HepG2 (cell line): Measurements from ENCODE around the gene ELOVL6. TPM values are rescaled to one million over a fixed set of nuclear protein-coding genes. Genes with fewer than 3 reads are reported as not detected.

ENCODE experiments used
- ATAC-seq: fragments of 200-7000 bp; cut with Tn5 transposase; 3 replicates; pipeline ENCODE4 v1.9.1; 2020; ENCODE audit warnings: mild to moderate bottlenecking, moderate library complexity
- BruUV-seq: library from RNA; stranded (reverse); fragments of 400-500 nt; replicated peaks from 2 replicates; lab custom pipeline; 2021; lab: Mats Ljungman, UMichigan
- CTCF ChIA-PET: fragments of 300-600 bp; formaldehyde crosslinking; extraction: SDS; loops from one replicate; lab custom pipeline; 2021; ENCODE audit warnings: low total read pairs, inconsistent platforms, low intra/inter-chr PET ratio; lab: Yijun Ruan, JAX
- POLR2A ChIA-PET: fragments of 350-600 bp; sonication (Branson Sonifier 250); formaldehyde crosslinking; loops from one replicate; lab custom pipeline; 2020; ENCODE audit warnings: antibody characterized with exemption, inconsistent platforms; lab: Yijun Ruan, JAX
- DNase-seq: peaks from one replicate; pipeline ENCODE4 v3.0.0-alpha.2; 2015; ENCODE audit warnings: low spot score
- FAIRE-seq: peaks from 3 replicates; lab custom pipeline; 2011; peaks lifted over from hg19 to GRCh38; lab: Jason Lieb, UNC
- H2AFZ ChIP-seq: one replicate; pipeline ENCODE4 v1.6.1; 2011; ENCODE audit warnings: low read length, inconsistent platforms
- H3K27ac ChIP-seq: fragments of 300-600 bp; 3 replicates; pipeline ENCODE4 v1.8.0; 2011; ENCODE audit warnings: mixed run types, mild to moderate bottlenecking, mixed read lengths, low read length, inconsistent platforms; ENCODE audit not compliant: insufficient read depth; ENCODE audit errors: extremely low read length
- H3K27me3 ChIP-seq, 2 experiments: fragments of 200-600 bp in 1 of 2; 2 replicates in 1 of 2; 3 replicates in 1 of 2; pipeline versions ENCODE4 v1.6.0 to v1.8.0; 2011; ENCODE audit warnings: low read length in 2 of 2, mild to moderate bottlenecking in 2 of 2, moderate library complexity in 2 of 2, inconsistent platforms in 1 of 2; ENCODE audit not compliant: insufficient read depth in 2 of 2, control insufficient read depth in 1 of 2
- H3K36me3 ChIP-seq, 2 experiments: fragments of 200-600 bp in 1 of 2; replicated peaks in 1 of 2; 2 replicates in 1 of 2; 3 replicates in 1 of 2; pipeline versions ENCODE4 v1.5.1 to v1.8.0; 2011; ENCODE audit warnings: low read length in 2 of 2, inconsistent platforms in 1 of 2; ENCODE audit not compliant: insufficient read depth in 2 of 2, control insufficient read depth in 1 of 2
- H3K4me1 ChIP-seq: 2 replicates; pipeline ENCODE4 v1.5.1; 2012; ENCODE audit warnings: low read length, inconsistent platforms; ENCODE audit not compliant: insufficient read depth
- H3K4me2 ChIP-seq: 2 replicates; pipeline ENCODE4 v1.6.0; 2011; ENCODE audit warnings: low read depth, low read length, inconsistent platforms
- H3K4me3 ChIP-seq, 3 experiments: fragments of 200-600 bp in 1 of 3; sonication (generic), shearing (Covaris generic) in 1 of 3; replicated peaks in 1 of 3; 2 replicates each; pipeline ENCODE4 v1.5.1; 2011 to 2016; ENCODE audit warnings: low read length in 3 of 3, inconsistent platforms in 2 of 3, low read depth in 2 of 3, mild to moderate bottlenecking in 2 of 3, control low read depth in 1 of 3, mixed read lengths in 1 of 3; ENCODE audit not compliant: insufficient read depth in 1 of 3
- H3K79me2 ChIP-seq: one replicate; pipeline ENCODE4 v1.6.1; 2011; ENCODE audit warnings: low read length, inconsistent platforms; ENCODE audit not compliant: insufficient read depth
- H3K9ac ChIP-seq: 2 replicates; pipeline ENCODE4 v1.6.0; 2011; ENCODE audit warnings: mild to moderate bottlenecking, low read depth, low read length, inconsistent platforms; ENCODE audit not compliant: insufficient read depth
- H3K9me3 ChIP-seq: 2 replicates; pipeline ENCODE4 v1.5.1; 2012; ENCODE audit warnings: mild to moderate bottlenecking, low read length
- H4K20me1 ChIP-seq: 2 replicates; pipeline ENCODE4 v1.6.0; 2011; ENCODE audit warnings: inconsistent platforms, mild to moderate bottlenecking, low read length, moderate library complexity; ENCODE audit not compliant: insufficient read depth
- ATRX ChIP-seq: sonication (generic); formaldehyde crosslinking; IDR thresholded peaks from 2 replicates; pipeline ENCODE4 v1.4.0; 2020; ENCODE audit warnings: missing genetic modification reagents, borderline replicate concordance
- DZIP1 ChIP-seq: sonication (generic); formaldehyde crosslinking; IDR thresholded peaks from 2 replicates; pipeline ENCODE4 v1.5.0; 2020; ENCODE audit warnings: mild to moderate bottlenecking, missing genetic modification reagents
- GMEB2 ChIP-seq: IDR thresholded peaks from 2 replicates; pipeline ENCODE4 v1.6.1; 2016; ENCODE audit warnings: missing biosample characterization, missing genetic modification reagents, low read depth
- ZNF263 ChIP-seq: sonication (generic); formaldehyde crosslinking; IDR thresholded peaks from 2 replicates; pipeline ENCODE4 v1.4.0; 2020; ENCODE audit warnings: missing genetic modification reagents
- ZNF276 ChIP-seq: sonication (generic); formaldehyde crosslinking; IDR thresholded peaks from 2 replicates; pipeline ENCODE4 v1.4.0; 2020; ENCODE audit warnings: mild to moderate bottlenecking, low read depth, missing genetic modification reagents
- ZNF615 ChIP-seq: sonication (generic); formaldehyde crosslinking; IDR thresholded peaks from 2 replicates; pipeline ENCODE4 v1.5.0; 2020; ENCODE audit warnings: mild to moderate bottlenecking, missing genetic modification reagents, borderline replicate concordance
- ZNF672 ChIP-seq: sonication (generic); formaldehyde crosslinking; IDR thresholded peaks from 2 replicates; pipeline ENCODE4 v1.8.1; 2022; ENCODE audit warnings: missing genetic modification reagents
- WGBS: methylation state at CpG from one replicate; pipeline ENCODE4 v1.1.6; 2017; ENCODE audit warnings: low lambda C conversion rate; 5-methylcytosine and 5-hydroxymethylcytosine counted together
- in situ Hi-C: cut with HindIII; loops from 2 replicates; pipeline ENCODE4 v1.10.0; 2017; ENCODE audit warnings: low pct_unique_long_range_greater_than_20kb; ENCODE audit not compliant: extremely low pct_ligation_motif_present
- intact Hi-C: fragments of 100-400 bp; cut with micrococcal nuclease; formaldehyde crosslinking; loops from one replicate; pipeline ENCODE4 v1.10.0; 2022; ENCODE audit not compliant: unreplicated experiment
- polyA plus RNA-seq, 8 experiments: library from polyadenylated mRNA; depleted of rRNA in 3 of 8; stranded (reverse) in 7 of 8; unstranded in 1 of 8; fragments of >200 nt; fragmentation: Illumina TruSeq in 4 of 8; extraction: Trizol in 4 of 8; gene quantifications; 2 replicates each; pipeline versions ENCODE4 v1.2.1 to v1.2.3, GENCODE V29; 2011 to 2016; ENCODE audit warnings: low read depth in 4 of 8, missing spikeins in 1 of 8, mixed read lengths in 1 of 8; ENCODE audit not compliant: insufficient read depth in 1 of 8
- total RNA-seq, 5 experiments: library from RNA; depleted of rRNA; stranded (reverse); fragments of >200 nt; fragmentation: Illumina TruSeq; extraction: Trizol; gene quantifications; 2 replicates each; pipeline ENCODE4 v1.2.3, GENCODE V29; 2016; ENCODE audit warnings: low read depth in 1 of 5

ELOVL6 gene
- total and polyA plus RNA-seq, 2 of the 13 experiments (the other 11 are each of a cell fraction or from before 2014, with no cell fraction given): 14.1 to 23.2 TPM

GRCh38 chr4:110128472-110128919 is 69.9 kb downstream of the ELOVL6 start:
- WGBS: 92% methylated on average over 6 of the region's 6 CpGs
- DNase-seq (no peak), FAIRE-seq (no peak)

GRCh38 chr4:110128029-110128428 is 70.4 kb downstream of the ELOVL6 start:
- Histone ChIP-seq H3K27ac (no peak overlapping the region), H3K4me1 (peaks cover 5% of the 10 kb centered on the region), H2AFZ (no peak overlapping the region), H3K9ac (no peak overlapping the region), H4K20me1 (peaks cover 4% of the 10 kb centered on the region), H3K4me2 (no peak overlapping the region), H3K9me3 (no peaks in the 10 kb centered on the region), H3K27me3 (no peaks in the 10 kb centered on the region), H3K79me2 (no peaks in the 10 kb centered on the region), H3K4me3 (no peak overlapping the region), H3K36me3 (no peaks in the 10 kb centered on the region; a peak in 1 of 5 replicates)
- 92% methylated on average over 4 of the region's 4 CpGs for WGBS
- DNase-seq: no peak
- ChIA-PET POLR2A (no interaction called here), CTCF (no interaction called here)
- no TSS peak for BruUV-seq
- in situ Hi-C loops (no loop called here), intact Hi-C loops (no loop called here)
- FAIRE-seq: no peak
- no peak for ATAC-seq
- TF ChIP-seq GMEB2 (CRISPR knock-in tag): no peak
- no peak for TF ChIP-seq ZNF263 (CRISPR knock-in tag)
- TF ChIP-seq ATRX (CRISPR knock-in tag): no peak
- TF ChIP-seq ZNF615 (CRISPR knock-in tag): no peak
- TF ChIP-seq ZNF276 (CRISPR knock-in tag): no peak

More at GRCh38 chr4:110128472-110128919, 69.9 kb downstream of the ELOVL6 start:
- no peak overlapping the region for H3K9ac ChIP-seq
- no peaks in the 10 kb centered on the region for H3K9me3 ChIP-seq
- no peak for ATAC-seq
- no peak overlapping the region for H3K4me2 ChIP-seq
- in situ Hi-C loops (no loop called here), intact Hi-C loops (no loop called here)
- peaks cover 10% of the 10 kb centered on the region for H3K4me1 ChIP-seq
- no peaks in the 10 kb centered on the region for H3K27me3 ChIP-seq
- no peak overlapping the region for H2AFZ ChIP-seq
- no peaks in the 10 kb centered on the region for H3K79me2 ChIP-seq
- ChIA-PET CTCF (no interaction called here), POLR2A (no interaction called here)
- no peak overlapping the region for H3K27ac ChIP-seq
- H3K4me3 ChIP-seq: no peak overlapping the region
- H4K20me1 ChIP-seq: peaks cover 4% of the 10 kb centered on the region
- BruUV-seq: no TSS peak
- no peak for TF ChIP-seq ZNF672 (CRISPR knock-in tag)
- TF ChIP-seq DZIP1 (CRISPR knock-in tag): no peak
- no peaks in the 10 kb centered on the region; a peak in 1 of 5 replicates for H3K36me3 ChIP-seq
